Measurements from ENCODE around the gene IGFBP5. TPM values are rescaled to one million over a fixed set of nuclear protein-coding genes. Genes with fewer than 3 reads are reported as not detected.

Gene IGFBP5
- total and polyA plus RNA-seq, 2 experiments from 2014 or later, result 37.9 to 117 TPM

DNA sequence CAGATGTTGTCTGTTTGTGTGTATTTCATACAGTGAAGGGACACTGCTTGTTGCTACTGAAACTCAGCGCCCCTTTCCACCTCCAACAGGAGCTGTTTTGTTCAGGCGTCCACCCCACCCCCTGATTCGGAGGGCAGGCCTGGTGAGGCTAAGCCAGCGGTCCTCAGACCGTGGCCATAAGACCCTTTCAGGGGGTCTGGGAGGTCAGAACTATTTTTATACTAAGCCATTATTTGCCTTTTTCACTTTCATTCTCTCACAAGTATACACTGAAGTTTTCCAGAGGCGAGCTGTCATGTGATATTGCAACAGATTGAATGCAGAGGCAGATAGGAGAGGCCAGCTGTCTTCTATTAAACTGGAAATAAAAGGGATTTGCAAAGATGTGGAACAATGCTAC is 39.7 kb upstream of the IGFBP5 start:
- Histone ChIP-seq H3F3A (ENCODE audit: insufficient read depth) (no peaks in the 10 kb centered on the region), H3K36me3 (ENCODE audit: low read depth) (no peaks in the 10 kb centered on the region), H3K4me3 (no peak overlapping the region), H3K4me2 (ENCODE audit: unreplicated experiment) (no peak overlapping the region), H3K9ac (no peak overlapping the region), H4K20me1 (ENCODE audit: insufficient read depth) (no peaks in the 10 kb centered on the region), H3K9me2 (ENCODE audit: insufficient read depth) (no peaks in the 10 kb centered on the region), H3K79me2 (ENCODE audit: insufficient read depth) (no peaks in the 10 kb centered on the region), H3K27ac (no peak overlapping the region), H3K27me3 (replicated peaks; ENCODE audit: insufficient read depth) (peaks cover 38% of the 10 kb centered on the region), H3K9me3 (ENCODE audit: low read depth) (no peaks in the 10 kb centered on the region), H2AFZ (no peak overlapping the region), H3K4me1 (ENCODE audit: insufficient read depth) (no peaks in the 10 kb centered on the region)
- in situ Hi-C loops (cut with MboI), result no loop called here
- peak; percentile 49 for DNase-seq
- 46 to 48% methylated on average over 6 of the region's 6 CpGs for WGBS, 2 experiments (ENCODE audit: low coverage in 1 of 2, low lambda C conversion rate in 2 of 2, missing lambda C conversion rate in 2 of 2)
- TF ChIP-seq EZH2phosphoT487 (IDR thresholded peaks at IDR 0.05; ENCODE audit: insufficient read depth, low read depth) (no peak), EZH2 (IDR thresholded peaks at IDR 0.05; ENCODE audit: insufficient read depth, poor library complexity, severe bottlenecking) (no peak)

GRCh38 chr2:216733046-216733445 is 37.7 kb upstream of the IGFBP5 start:
- H3K4me2 ChIP-seq (ENCODE audit: unreplicated experiment), result no peak overlapping the region
- DNase-seq, result no peak
- no peaks in the 10 kb centered on the region for H3F3A ChIP-seq (ENCODE audit: insufficient read depth)
- H3K27me3 ChIP-seq (replicated peaks; ENCODE audit: insufficient read depth), result peaks cover 27% of the 10 kb centered on the region
- no peaks in the 10 kb centered on the region for H3K9me3 ChIP-seq (ENCODE audit: low read depth)
- H3K9ac ChIP-seq, result no peak overlapping the region
- in situ Hi-C loops (cut with MboI), result no loop called here
- no peaks in the 10 kb centered on the region for H3K36me3 ChIP-seq (ENCODE audit: low read depth)
- H3K27ac ChIP-seq, result no peak overlapping the region
- no peaks in the 10 kb centered on the region for H3K4me1 ChIP-seq (ENCODE audit: insufficient read depth)
- no peaks in the 10 kb centered on the region for H3K79me2 ChIP-seq (ENCODE audit: insufficient read depth)
- no peak overlapping the region for H2AFZ ChIP-seq
- no peak overlapping the region for H3K4me3 ChIP-seq
- no peaks in the 10 kb centered on the region for H4K20me1 ChIP-seq (ENCODE audit: insufficient read depth)
- 85% methylated on average over 7 of the region's 7 CpGs for WGBS, 2 experiments (ENCODE audit: low coverage in 1 of 2, low lambda C conversion rate in 2 of 2, missing lambda C conversion rate in 2 of 2)
- TF ChIP-seq EZH2phosphoT487 (IDR thresholded peaks at IDR 0.05; ENCODE audit: insufficient read depth, low read depth) (no peak), EZH2 (IDR thresholded peaks at IDR 0.05; ENCODE audit: insufficient read depth, poor library complexity, severe bottlenecking) (no peak)
- no peaks in the 10 kb centered on the region for H3K9me2 ChIP-seq (ENCODE audit: insufficient read depth)

GRCh38 chr2:216732334-216732733 is 37.0 kb upstream of the IGFBP5 start:
- in situ Hi-C loops (cut with MboI), result no loop called here
- WGBS, 2 experiments (ENCODE audit: low coverage in 1 of 2, low lambda C conversion rate in 2 of 2, missing lambda C conversion rate in 2 of 2), result 59 to 83% methylated on average over 6 to 7 of the region's 7 CpGs

GRCh38 chr2:216731465-216731864 is 36.1 kb upstream of the IGFBP5 start:
- Histone ChIP-seq H3K27ac (no peak overlapping the region), H3K79me2 (ENCODE audit: insufficient read depth) (no peaks in the 10 kb centered on the region), H3K9ac (no peak overlapping the region), H3K4me1 (ENCODE audit: insufficient read depth) (no peaks in the 10 kb centered on the region), H4K20me1 (ENCODE audit: insufficient read depth) (no peaks in the 10 kb centered on the region), H3K9me3 (ENCODE audit: low read depth) (no peaks in the 10 kb centered on the region), H3K9me2 (ENCODE audit: insufficient read depth) (no peaks in the 10 kb centered on the region), H3K27me3 (replicated peaks; ENCODE audit: insufficient read depth) (peaks cover 15% of the 10 kb centered on the region), H3K4me2 (ENCODE audit: unreplicated experiment) (no peak overlapping the region), H3K36me3 (ENCODE audit: low read depth) (no peaks in the 10 kb centered on the region), H2AFZ (no peak overlapping the region), H3F3A (ENCODE audit: insufficient read depth) (no peaks in the 10 kb centered on the region), H3K4me3 (no peak overlapping the region)
- in situ Hi-C loops (cut with MboI), result no loop called here
- 78 to 80% methylated on average over 5 of the region's 5 CpGs for WGBS, 2 experiments (ENCODE audit: low coverage in 1 of 2, low lambda C conversion rate in 2 of 2, missing lambda C conversion rate in 2 of 2)
- no peak for DNase-seq
- no peak for TF ChIP-seq EZH2phosphoT487 (IDR thresholded peaks at IDR 0.05; ENCODE audit: insufficient read depth, low read depth)

More at GRCh38 chr2:216732334-216732733, 37.0 kb upstream of the IGFBP5 start:
- no peak overlapping the region for H3K4me3 ChIP-seq
- no peaks in the 10 kb centered on the region for H3K79me2 ChIP-seq (ENCODE audit: insufficient read depth)
- H3K9me3 ChIP-seq (ENCODE audit: low read depth), result no peaks in the 10 kb centered on the region
- peaks cover 21% of the 10 kb centered on the region for H3K27me3 ChIP-seq (replicated peaks; ENCODE audit: insufficient read depth)
- TF ChIP-seq EZH2 (IDR thresholded peaks at IDR 0.05; ENCODE audit: insufficient read depth, poor library complexity, severe bottlenecking), result no peak
- no peak overlapping the region for H3K4me2 ChIP-seq (ENCODE audit: unreplicated experiment)
- no peak for DNase-seq
- no peaks in the 10 kb centered on the region for H3K9me2 ChIP-seq (ENCODE audit: insufficient read depth)
- no peak overlapping the region for H3K27ac ChIP-seq
- no peaks in the 10 kb centered on the region for H3K4me1 ChIP-seq (ENCODE audit: insufficient read depth)
- no peaks in the 10 kb centered on the region for H4K20me1 ChIP-seq (ENCODE audit: insufficient read depth)
- H3K9ac ChIP-seq, result no peak overlapping the region
- H3K36me3 ChIP-seq (ENCODE audit: low read depth), result no peaks in the 10 kb centered on the region
- no peaks in the 10 kb centered on the region for H3F3A ChIP-seq (ENCODE audit: insufficient read depth)
- no peak overlapping the region for H2AFZ ChIP-seq

- H3K4me3 ChIP-seq, result no peak overlapping the region
- no peaks in the 10 kb centered on the region for H3K79me2 ChIP-seq (ENCODE audit: insufficient read depth)
- peaks cover 15% of the 10 kb centered on the region for H3K27me3 ChIP-seq (replicated peaks; ENCODE audit: insufficient read depth)
- no peaks in the 10 kb centered on the region for H4K20me1 ChIP-seq (ENCODE audit: insufficient read depth)
- 63 to 64% methylated on average over 5 of the region's 5 CpGs for WGBS, 2 experiments (ENCODE audit: low coverage in 1 of 2, low lambda C conversion rate in 2 of 2, missing lambda C conversion rate in 2 of 2)
- no peaks in the 10 kb centered on the region for H3K4me1 ChIP-seq (ENCODE audit: insufficient read depth)
- no peaks in the 10 kb centered on the region for H3K36me3 ChIP-seq (ENCODE audit: low read depth)
- no peak for DNase-seq
- TF ChIP-seq EZH2 (IDR thresholded peaks at IDR 0.05; ENCODE audit: insufficient read depth, poor library complexity, severe bottlenecking) (no peak), EZH2phosphoT487 (IDR thresholded peaks at IDR 0.05; ENCODE audit: insufficient read depth, low read depth) (no peak)
- H3K9me2 ChIP-seq (ENCODE audit: insufficient read depth), result no peaks in the 10 kb centered on the region
- H3K9me3 ChIP-seq (ENCODE audit: low read depth), result no peaks in the 10 kb centered on the region
- no peak overlapping the region for H2AFZ ChIP-seq
- no peak overlapping the region for H3K9ac ChIP-seq
- no peak overlapping the region for H3K27ac ChIP-seq
- no peaks in the 10 kb centered on the region for H3F3A ChIP-seq (ENCODE audit: insufficient read depth)
- in situ Hi-C loops (cut with MboI), result no loop called here
- H3K4me2 ChIP-seq (ENCODE audit: unreplicated experiment), result no peak overlapping the region
Measured at GRCh38 chr2:216730871-216731270, 35.5 kb upstream of the IGFBP5 start.
